Activated CD8-positive, alpha-beta T cell treated with anti-CD3 and anti-CD28 coated beads for 36 hours (primary cell): ENCODE results near the gene BTLA. TPM values are rescaled to one million over a fixed set of nuclear protein-coding genes. Genes with fewer than 3 reads are reported as not detected.
A peak's percentile ranks its signal among the peaks of the same experiment; 100 is the strongest.
"Not testable (repeated sequence)": the region's sequence is repeated elsewhere in the genome, so short reads cannot be mapped to it uniquely, and the experiment has no call there.

Experiments used
- ATAC-seq: fragments of 200-7000 bp; cut with Tn5 transposase; one replicate; pipeline ENCODE4 v1.10.0; 2021; ENCODE audit warnings: mild to moderate bottlenecking, moderate library complexity
- CTCF ChIA-PET: fragments of 350-600 bp; sonication (Branson Sonifier 250); formaldehyde crosslinking; loops from one replicate; lab custom pipeline; 2021; ENCODE audit warnings: antibody characterized with exemption; lab: Charles Lee
- POLR2A ChIA-PET: fragments of 350-600 bp; sonication (Branson Sonifier 250); formaldehyde crosslinking; loops from one replicate; lab custom pipeline; 2021; ENCODE audit warnings: antibody characterized with exemption; lab: Charles Lee
- DNase-seq: peaks from one replicate; pipeline ENCODE4 v3.0.0-alpha.2; 2020
- H3K27ac Mint-ChIP-seq: one replicate; pipeline ENCODE4 v1.8.0; 2021; ENCODE audit warnings: mild to moderate bottlenecking, mixed read lengths
- H3K27me3 Mint-ChIP-seq: one replicate; pipeline ENCODE4 v1.8.0; 2021; ENCODE audit warnings: mixed read lengths
- H3K36me3 Mint-ChIP-seq: one replicate; pipeline ENCODE4 v1.8.0; 2021; ENCODE audit warnings: low read depth, mixed read lengths
- H3K4me1 Mint-ChIP-seq: one replicate; pipeline ENCODE4 v1.8.0; 2021; ENCODE audit warnings: low read depth, mixed read lengths
- H3K4me3 Mint-ChIP-seq: one replicate; pipeline ENCODE4 v1.8.0; 2021; ENCODE audit warnings: mild to moderate bottlenecking, moderate library complexity, mixed read lengths
- H3K9me3 Mint-ChIP-seq: one replicate; pipeline ENCODE4 v1.8.0; 2021; ENCODE audit warnings: mixed read lengths
- intact Hi-C: fragments of 100-400 bp; cut with micrococcal nuclease; formaldehyde crosslinking; loops from one replicate; pipeline ENCODE4 v1.10.0; 2022
- total RNA-seq, 2 experiments: library from RNA; stranded (reverse); gene quantifications; one replicate each; pipeline ENCODE4 v1.2.3, GENCODE V29; 2021
- TF ChIP-seq, protein P1 (sequence below): fragments of 200-600 bp; IDR thresholded peaks from one replicate; pipeline ENCODE4 v1.8.0; 2022; ENCODE audit warnings: antibody characterized with exemption, mild to moderate bottlenecking

The BTLA gene
- total RNA-seq, 2 experiments from 2014 or later: 12.8 to 13.2 TPM

DNA sequence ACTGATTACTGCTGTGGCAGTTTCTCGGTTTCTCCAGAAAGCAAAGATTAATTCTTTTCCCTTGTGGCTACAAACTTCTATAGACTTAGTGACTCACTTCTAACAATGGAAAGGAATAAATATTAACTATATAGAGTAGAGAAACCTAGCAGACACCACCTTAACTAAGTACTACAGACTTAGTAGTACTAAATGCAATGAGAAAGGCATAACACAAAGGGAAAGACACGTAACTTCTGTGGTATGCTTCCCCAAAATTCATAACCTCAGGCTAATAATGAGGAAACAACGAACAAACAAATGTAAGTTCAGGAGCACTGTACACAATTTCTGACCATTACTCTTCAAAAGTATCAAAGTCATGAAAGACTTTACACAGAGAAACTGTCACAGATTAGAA lies 31.3 kb upstream of the BTLA start:
- Mint-ChIP-seq H3K9me3 (no peaks in the 10 kb centered on the region), H3K27ac (no peak overlapping the region), H3K4me3 (no peak overlapping the region), H3K27me3 (no peaks in the 10 kb centered on the region), H3K4me1 (peaks cover 2% of the 10 kb centered on the region), H3K36me3 (peaks cover 14% of the 10 kb centered on the region)
- ATAC-seq (no peak), DNase-seq (no peak)
- ChIA-PET CTCF (interaction anchor here (0.8 to 1.6 kb wide), 15 partner anchors 9 to 425 kb away, joined by 3 to 13 read pairs (median 4); partner anchors contain the start of genes CD200 and SLC9C1), POLR2A (no interaction called here)
- intact Hi-C loops: no loop called here
- TF ChIP-seq, protein P1, sequence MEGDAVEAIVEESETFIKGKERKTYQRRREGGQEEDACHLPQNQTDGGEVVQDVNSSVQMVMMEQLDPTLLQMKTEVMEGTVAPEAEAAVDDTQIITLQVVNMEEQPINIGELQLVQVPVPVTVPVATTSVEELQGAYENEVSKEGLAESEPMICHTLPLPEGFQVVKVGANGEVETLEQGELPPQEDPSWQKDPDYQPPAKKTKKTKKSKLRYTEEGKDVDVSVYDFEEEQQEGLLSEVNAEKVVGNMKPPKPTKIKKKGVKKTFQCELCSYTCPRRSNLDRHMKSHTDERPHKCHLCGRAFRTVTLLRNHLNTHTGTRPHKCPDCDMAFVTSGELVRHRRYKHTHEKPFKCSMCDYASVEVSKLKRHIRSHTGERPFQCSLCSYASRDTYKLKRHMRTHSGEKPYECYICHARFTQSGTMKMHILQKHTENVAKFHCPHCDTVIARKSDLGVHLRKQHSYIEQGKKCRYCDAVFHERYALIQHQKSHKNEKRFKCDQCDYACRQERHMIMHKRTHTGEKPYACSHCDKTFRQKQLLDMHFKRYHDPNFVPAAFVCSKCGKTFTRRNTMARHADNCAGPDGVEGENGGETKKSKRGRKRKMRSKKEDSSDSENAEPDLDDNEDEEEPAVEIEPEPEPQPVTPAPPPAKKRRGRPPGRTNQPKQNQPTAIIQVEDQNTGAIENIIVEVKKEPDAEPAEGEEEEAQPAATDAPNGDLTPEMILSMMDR: no peak

DNA sequence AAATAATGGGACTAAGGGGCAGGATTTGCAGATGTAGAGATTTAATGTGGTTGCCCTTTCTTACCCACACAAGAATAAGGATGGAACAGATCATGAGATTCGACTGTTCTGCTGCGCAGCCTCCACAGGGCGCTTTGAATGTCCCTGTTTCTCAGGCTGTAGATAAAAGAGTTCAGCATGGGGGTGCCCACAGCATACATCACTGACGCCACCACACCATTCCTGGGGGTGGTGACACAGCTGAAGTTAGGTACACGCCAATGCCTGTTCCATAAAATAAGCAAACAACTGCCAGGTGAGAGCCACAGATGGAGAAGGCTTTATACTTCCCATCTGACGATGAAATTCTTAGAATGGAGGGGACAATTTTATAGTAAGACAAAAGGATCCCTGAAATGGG lies 24.9 kb upstream of the BTLA start:
- H3K36me3 Mint-ChIP-seq, ATAC-seq, H3K4me1 Mint-ChIP-seq, DNase-seq, POLR2A ChIA-PET, H3K27ac Mint-ChIP-seq, CTCF ChIA-PET, H3K9me3 Mint-ChIP-seq, intact Hi-C loops, H3K27me3 Mint-ChIP-seq, H3K4me3 Mint-ChIP-seq: not testable (repeated sequence)

DNA sequence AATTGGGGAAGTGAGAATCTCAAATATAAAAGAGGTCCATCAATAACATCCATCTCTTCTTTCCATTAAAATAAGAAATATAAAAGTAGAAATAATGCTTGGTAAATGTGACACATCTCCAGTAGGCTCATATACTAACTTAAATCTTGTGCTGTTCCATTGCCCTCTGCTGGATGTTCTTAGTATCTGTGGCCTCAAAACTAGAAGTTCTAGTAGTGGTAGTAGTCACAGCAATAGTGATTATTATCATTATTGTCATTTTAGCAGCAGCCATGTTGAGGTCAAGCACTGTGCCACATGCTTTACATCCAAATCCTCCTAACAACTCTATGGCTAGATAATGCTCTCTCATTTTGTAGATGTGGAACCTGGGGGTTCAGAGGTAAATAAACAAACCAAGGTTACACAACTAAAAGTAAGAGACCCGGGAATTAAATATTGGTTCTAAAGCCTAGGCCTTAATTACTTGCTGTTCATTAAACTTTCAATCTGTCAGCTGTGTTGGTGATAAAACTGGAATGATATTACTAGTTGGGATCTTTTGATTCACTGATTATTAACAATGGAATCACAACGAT lies 20.2 kb upstream of the BTLA start:
- Mint-ChIP-seq H3K9me3 (peaks cover 2% of the 10 kb centered on the region), H3K27me3 (no peaks in the 10 kb centered on the region), H3K4me3 (no peak overlapping the region), H3K27ac (peak overlapping the region; percentile 71), H3K4me1 (peaks cover 24% of the 10 kb centered on the region), H3K36me3 (peaks cover 6% of the 10 kb centered on the region)
- TF ChIP-seq, protein P1: peak; percentile 73
- ATAC-seq (peak; percentile 80), DNase-seq (peak; percentile 47)
- ChIA-PET CTCF (interaction anchor here (0.7 to 3.7 kb wide), 25 partner anchors 12 to 412 kb away, joined by 3 to 38 read pairs (median 5); partner anchors contain the start of genes BTLA, CD200 and SLC9C1), POLR2A (no interaction called here)
- intact Hi-C loops: loop anchor here (1.0 to 5.0 kb wide), 3 partner anchors 192 to 407 kb away; no protein-coding TSS in a partner anchor

DNA sequence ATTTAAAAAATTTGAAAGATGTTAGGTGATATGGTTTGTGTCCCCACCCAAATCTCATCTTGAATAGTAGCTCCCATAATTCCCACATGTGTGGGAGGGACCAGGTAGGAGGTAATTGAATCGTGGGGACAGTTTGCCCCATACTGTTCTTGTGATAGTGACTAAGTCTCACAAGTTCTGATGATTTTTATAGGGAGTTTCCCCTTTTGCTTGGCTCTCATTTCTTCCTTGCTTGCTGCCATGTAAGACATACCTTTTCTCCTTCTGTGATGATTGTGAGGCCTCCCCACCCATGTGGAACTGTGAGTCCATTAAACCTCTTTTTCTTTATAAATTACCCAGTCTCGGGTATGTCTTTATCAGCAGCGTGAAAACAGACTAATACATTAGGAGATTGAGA lies 19.7 kb upstream of the BTLA start:
- H3K4me3 Mint-ChIP-seq, DNase-seq, H3K27me3 Mint-ChIP-seq, H3K9me3 Mint-ChIP-seq, POLR2A ChIA-PET, H3K36me3 Mint-ChIP-seq: not testable (repeated sequence)
- CTCF ChIA-PET: interaction anchor here (0.9 to 3.7 kb wide), 9 partner anchors 14 to 407 kb away, joined by 3 to 38 read pairs (median 5); partner anchors contain the start of genes BTLA and SLC9C1
- intact Hi-C loops: loop anchor here (1.0 to 5.0 kb wide), 3 partner anchors 192 to 407 kb away; no protein-coding TSS in a partner anchor
- H3K4me1 Mint-ChIP-seq: peaks cover 26% of the 10 kb centered on the region
- H3K27ac Mint-ChIP-seq: peak overlapping the region; percentile 71
- ATAC-seq: peak; percentile 55

DNA sequence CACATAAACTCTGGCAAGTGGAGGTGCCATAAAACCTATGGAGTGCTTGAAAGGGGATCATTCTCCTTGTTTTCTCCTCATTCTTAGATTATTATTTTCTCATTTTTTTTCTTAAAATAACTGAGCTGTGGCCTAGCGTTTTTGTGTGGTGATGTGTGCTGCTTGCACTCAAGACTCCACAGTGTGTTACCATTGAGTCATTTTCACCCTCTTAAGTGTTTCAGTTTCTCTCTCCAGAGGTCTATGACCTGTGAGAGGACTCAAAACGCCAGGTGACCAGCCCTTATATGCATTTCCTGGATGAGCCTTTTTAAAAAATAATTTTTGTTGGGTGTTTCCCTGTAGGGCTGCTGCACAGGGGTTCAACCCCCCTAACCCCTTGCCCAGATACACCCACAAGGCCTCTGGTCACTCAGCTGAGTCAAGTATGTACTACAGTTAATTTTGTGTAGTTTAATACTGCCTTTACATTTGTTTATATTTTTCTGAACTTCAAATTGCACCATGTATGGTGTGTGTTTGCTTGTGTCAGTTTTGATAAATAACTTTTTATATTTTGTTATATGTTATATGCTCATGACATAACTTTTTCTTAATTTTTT lies 15.4 kb upstream of the BTLA start:
- Mint-ChIP-seq H3K4me3 (no peak overlapping the region), H3K27me3 (no peaks in the 10 kb centered on the region), H3K36me3 (peaks cover 12% of the 10 kb centered on the region), H3K9me3 (peaks cover 6% of the 10 kb centered on the region), H3K27ac (no peak overlapping the region), H3K4me1 (peaks cover 26% of the 10 kb centered on the region)
- ChIA-PET CTCF (interaction anchor here (0.8 to 2.2 kb wide), 6 partner anchors 10 to 221 kb away, joined by 3 to 10 read pairs (median 3); partner anchors contain the start of gene CD200), POLR2A (interaction anchor here (0.6 to 1.2 kb wide), 4 partner anchors 13 to 49 kb away, joined by 3 to 5 read pairs (median 3); no protein-coding TSS in a partner anchor)
- peak; percentile 95 for ATAC-seq
- TF ChIP-seq, protein P1: no peak
- DNase-seq: peak; percentile 63
- intact Hi-C loops: loop anchor here (5.0 kb wide), 2 partner anchors 377 to 402 kb away; no protein-coding TSS in a partner anchor
